Panc1 (cell line): ENCODE data around the gene APRT.

Experiments
- CTCF ChIP-seq: fragments of 450-650 bp; IDR thresholded peaks from 2 replicates; pipeline ENCODE4 v1.5.1; 2017; ENCODE audit warnings: mild to moderate bottlenecking
- POLR2AphosphoS5 ChIP-seq: IDR thresholded peaks from 2 replicates; pipeline ENCODE4 v1.6.1; 2012; ENCODE audit warnings: mild to moderate bottlenecking, low read depth, low read length, moderate library complexity

- TF ChIP-seq CTCF (no peak), POLR2AphosphoS5 (no peak)
Observed at GRCh38 chr16:88761143-88761534, 50.6 kb downstream of the APRT start.
